ENCODE results near the gene LAMB3. TPM values are rescaled to one million over a fixed set of nuclear protein-coding genes. Genes with fewer than 3 reads are reported as not detected.

LAMB3 gene
- total RNA-seq, 3 donors from 2014 or later (not counting 1 experiment from before 2014, with no cell fraction given): 1.2 to 2.3 (median 1.4) TPM

DNA sequence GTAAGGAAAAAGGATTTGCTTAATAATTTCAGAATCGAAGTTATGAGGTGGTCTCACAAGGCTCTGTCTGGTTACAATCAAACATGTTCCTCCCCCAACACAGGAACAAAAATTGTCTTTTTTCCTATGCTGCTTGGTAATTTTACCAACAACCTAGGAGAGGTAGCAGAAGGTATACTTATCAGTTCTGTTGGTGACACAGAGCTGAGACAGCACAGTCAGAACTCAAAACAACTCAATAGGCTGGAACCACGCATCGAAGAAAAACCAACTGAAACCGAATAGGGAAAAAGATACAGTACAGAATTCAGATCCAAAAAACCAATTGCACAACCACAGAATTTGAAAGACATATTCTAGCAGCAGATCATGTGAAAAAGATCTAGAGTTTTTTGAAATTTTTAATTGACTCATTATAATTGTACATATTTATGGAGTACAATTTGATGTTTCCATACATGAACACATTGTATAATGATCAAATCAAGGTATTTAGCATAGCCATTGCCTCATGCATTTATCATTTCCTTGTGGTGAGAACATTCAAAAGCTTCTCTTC is 26.8 kb upstream of the LAMB3 start:
- Mint-ChIP-seq H3K36me3 (no peaks in the 10 kb centered on the region), H3K27me3 (ENCODE audit: low read depth in 2 of 2) (peaks cover 56 to 72% of the 10 kb centered on the region in 2 donors), H3K9me3 (no peaks in the 10 kb centered on the region), H3K4me1 (peaks cover 13 to 19% of the 10 kb centered on the region in 2 donors), H3K4me3 (no peak overlapping the region), H3K27ac (no peak overlapping the region)
- TF ChIP-seq, protein P1, sequence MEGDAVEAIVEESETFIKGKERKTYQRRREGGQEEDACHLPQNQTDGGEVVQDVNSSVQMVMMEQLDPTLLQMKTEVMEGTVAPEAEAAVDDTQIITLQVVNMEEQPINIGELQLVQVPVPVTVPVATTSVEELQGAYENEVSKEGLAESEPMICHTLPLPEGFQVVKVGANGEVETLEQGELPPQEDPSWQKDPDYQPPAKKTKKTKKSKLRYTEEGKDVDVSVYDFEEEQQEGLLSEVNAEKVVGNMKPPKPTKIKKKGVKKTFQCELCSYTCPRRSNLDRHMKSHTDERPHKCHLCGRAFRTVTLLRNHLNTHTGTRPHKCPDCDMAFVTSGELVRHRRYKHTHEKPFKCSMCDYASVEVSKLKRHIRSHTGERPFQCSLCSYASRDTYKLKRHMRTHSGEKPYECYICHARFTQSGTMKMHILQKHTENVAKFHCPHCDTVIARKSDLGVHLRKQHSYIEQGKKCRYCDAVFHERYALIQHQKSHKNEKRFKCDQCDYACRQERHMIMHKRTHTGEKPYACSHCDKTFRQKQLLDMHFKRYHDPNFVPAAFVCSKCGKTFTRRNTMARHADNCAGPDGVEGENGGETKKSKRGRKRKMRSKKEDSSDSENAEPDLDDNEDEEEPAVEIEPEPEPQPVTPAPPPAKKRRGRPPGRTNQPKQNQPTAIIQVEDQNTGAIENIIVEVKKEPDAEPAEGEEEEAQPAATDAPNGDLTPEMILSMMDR (IDR thresholded peaks at IDR 0.05): no peak
- H3K4me3 ChIP-seq (ENCODE audit: low read length): no peak overlapping the region
- ATAC-seq (no peak), DNase-seq (no peak)
- H3K9me3 ChIP-seq (ENCODE audit: control insufficient read depth, insufficient read depth, low read length): no peaks in the 10 kb centered on the region
- H3K36me3 ChIP-seq (ENCODE audit: control insufficient read depth, insufficient read depth, low read length): no peaks in the 10 kb centered on the region
- WGBS (ENCODE audit: insufficient coverage): 100% methylated on average over 2 of the region's 4 CpGs
- H3K4me1 ChIP-seq (ENCODE audit: control insufficient read depth, insufficient read depth, low read length): peaks cover 17% of the 10 kb centered on the region
- peaks cover 35% of the 10 kb centered on the region for H3K27me3 ChIP-seq (ENCODE audit: control insufficient read depth, insufficient read depth, low read length)
- intact Hi-C loops (cut with micrococcal nuclease): no loop called here
- H3K27ac ChIP-seq (ENCODE audit: low read length): no peak overlapping the region

DNA sequence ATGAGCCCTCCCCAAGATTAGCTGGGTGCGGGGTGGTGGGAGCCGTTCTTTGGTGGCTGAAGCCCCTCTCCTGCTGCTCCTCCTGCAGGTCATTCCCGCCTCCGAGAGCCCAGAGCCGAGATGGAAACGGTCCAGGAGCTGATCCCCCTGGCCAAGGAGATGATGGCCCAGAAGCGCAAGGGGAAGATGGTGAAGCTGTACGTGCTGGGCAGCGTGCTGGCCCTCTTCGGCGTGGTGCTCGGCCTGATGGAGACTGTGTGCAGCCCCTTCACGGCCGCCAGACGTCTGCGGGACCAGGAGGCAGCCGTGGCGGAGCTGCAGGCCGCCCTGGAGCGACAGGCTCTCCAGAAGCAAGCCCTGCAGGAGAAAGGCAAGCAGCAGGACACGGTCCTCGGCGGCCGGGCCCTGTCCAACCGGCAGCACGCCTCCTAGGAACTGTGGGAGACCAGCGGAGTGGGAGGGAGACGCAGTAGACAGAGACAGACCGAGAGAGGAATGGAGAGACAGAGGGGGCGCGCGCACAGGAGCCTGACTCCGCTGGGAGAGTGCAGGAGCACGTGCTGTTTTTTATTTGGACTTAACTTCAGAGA is 23.4 kb upstream of the LAMB3 start:
- no peak overlapping the region for H3K27ac ChIP-seq (ENCODE audit: low read length)
- TF ChIP-seq, protein P1 (IDR thresholded peaks at IDR 0.05): no peak
- peaks cover 30% of the 10 kb centered on the region for H3K27me3 ChIP-seq (ENCODE audit: control insufficient read depth, insufficient read depth, low read length)
- peaks cover 20 to 28% of the 10 kb centered on the region in 2 donors for H3K4me1 Mint-ChIP-seq
- no peaks in the 10 kb centered on the region for H3K36me3 ChIP-seq (ENCODE audit: control insufficient read depth, insufficient read depth, low read length)
- ATAC-seq: peak in 2 of 3 donors; percentile 6 to 14
- no peak overlapping the region for H3K27ac Mint-ChIP-seq
- peak overlapping the region; percentile 14 for H3K4me3 ChIP-seq (ENCODE audit: low read length)
- peaks cover 63 to 71% of the 10 kb centered on the region in 2 donors for H3K27me3 Mint-ChIP-seq (ENCODE audit: low read depth in 2 of 2)
- no peaks in the 10 kb centered on the region for H3K9me3 ChIP-seq (ENCODE audit: control insufficient read depth, insufficient read depth, low read length)
- peaks cover 0 to 3% of the 10 kb centered on the region in 2 donors for H3K9me3 Mint-ChIP-seq
- H3K4me3 Mint-ChIP-seq: peak overlapping the region; percentile 35
- H3K36me3 Mint-ChIP-seq: no peaks in the 10 kb centered on the region
- intact Hi-C loops (cut with micrococcal nuclease): no loop called here
- peaks cover 24% of the 10 kb centered on the region for H3K4me1 ChIP-seq (ENCODE audit: control insufficient read depth, insufficient read depth, low read length)
- DNase-seq: no peak
- 4% methylated on average over 32 of the region's 34 CpGs for WGBS (ENCODE audit: insufficient coverage)

DNA sequence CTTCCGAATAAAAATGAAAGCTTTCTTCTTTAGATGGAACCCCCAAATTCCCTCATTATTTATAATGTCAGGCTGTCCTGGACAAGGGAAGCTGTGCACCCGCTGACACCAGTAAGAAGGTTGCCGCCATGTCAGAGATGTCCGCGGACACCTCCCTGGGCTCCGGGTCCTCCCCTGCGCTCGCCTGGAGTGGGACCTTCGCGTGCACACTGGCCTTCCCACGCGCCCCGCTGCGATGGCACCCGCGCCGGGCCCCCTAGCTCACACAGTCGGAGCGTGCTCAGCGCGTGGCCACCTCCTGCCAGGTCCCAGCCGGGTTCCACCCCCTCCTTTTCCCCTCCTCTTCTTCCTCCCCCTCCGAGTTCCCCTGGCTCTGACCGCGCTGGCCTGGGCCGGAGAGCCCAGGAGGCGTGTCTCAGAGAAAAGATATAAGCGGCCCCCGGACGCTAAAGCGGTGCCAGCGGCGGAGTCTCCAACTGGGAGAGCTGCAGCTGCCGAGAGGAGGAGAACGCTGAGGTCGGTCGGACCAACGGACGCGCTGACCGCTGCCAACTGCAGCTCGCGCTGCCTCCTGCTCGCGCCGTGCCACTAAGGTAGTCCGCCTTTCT is 22.8 kb upstream of the LAMB3 start, which contains the start of gene G0S2:
TSS of gene G0S2 (plus strand) at position 456 of the 608 bp plus-strand sequence. CDS start 273 bp downstream, outside the sequence.
- peak within 1 kb of the TSS; percentile 14 for H3K4me3 ChIP-seq (ENCODE audit: low read length)
- no peaks in the 10 kb centered on the region for H3K9me3 ChIP-seq (ENCODE audit: control insufficient read depth, insufficient read depth, low read length)
- Mint-ChIP-seq H3K27ac (no peak within 1 kb of the TSS), H3K9me3 (peaks cover 0 to 3% of the 10 kb centered on the region in 2 donors), H3K4me3 (peak within 1 kb of the TSS; percentile 35), H3K27me3 (ENCODE audit: low read depth in 2 of 2) (peaks cover 58 to 65% of the 10 kb centered on the region in 2 donors), H3K36me3 (no peaks in the 10 kb centered on the region), H3K4me1 (peaks cover 20 to 28% of the 10 kb centered on the region in 2 donors)
- H3K36me3 ChIP-seq (ENCODE audit: control insufficient read depth, insufficient read depth, low read length): no peaks in the 10 kb centered on the region
- H3K27me3 ChIP-seq (ENCODE audit: control insufficient read depth, insufficient read depth, low read length): peaks cover 24% of the 10 kb centered on the region
- peak in 1 of 2 donors; percentile 34 for DNase-seq
- ATAC-seq: peak; percentile 47 to 60 (median 60)
- TF ChIP-seq, protein P1 (IDR thresholded peaks at IDR 0.05): no peak
- WGBS (ENCODE audit: insufficient coverage): 6% methylated on average over 47 of the region's 47 CpGs
- no peak within 1 kb of the TSS for H3K27ac ChIP-seq (ENCODE audit: low read length)
- peaks cover 24% of the 10 kb centered on the region for H3K4me1 ChIP-seq (ENCODE audit: control insufficient read depth, insufficient read depth, low read length)
- intact Hi-C loops (cut with micrococcal nuclease): no loop called here
